ENCODE measurements around the gene SEC31B. TPM values are rescaled to one million over a fixed set of nuclear protein-coding genes. Genes with fewer than 3 reads are reported as not detected.

Gene SEC31B
- total and polyA plus RNA-seq, 11 donors, result 1.9 to 11.5 (median 7.0) TPM

DNA sequence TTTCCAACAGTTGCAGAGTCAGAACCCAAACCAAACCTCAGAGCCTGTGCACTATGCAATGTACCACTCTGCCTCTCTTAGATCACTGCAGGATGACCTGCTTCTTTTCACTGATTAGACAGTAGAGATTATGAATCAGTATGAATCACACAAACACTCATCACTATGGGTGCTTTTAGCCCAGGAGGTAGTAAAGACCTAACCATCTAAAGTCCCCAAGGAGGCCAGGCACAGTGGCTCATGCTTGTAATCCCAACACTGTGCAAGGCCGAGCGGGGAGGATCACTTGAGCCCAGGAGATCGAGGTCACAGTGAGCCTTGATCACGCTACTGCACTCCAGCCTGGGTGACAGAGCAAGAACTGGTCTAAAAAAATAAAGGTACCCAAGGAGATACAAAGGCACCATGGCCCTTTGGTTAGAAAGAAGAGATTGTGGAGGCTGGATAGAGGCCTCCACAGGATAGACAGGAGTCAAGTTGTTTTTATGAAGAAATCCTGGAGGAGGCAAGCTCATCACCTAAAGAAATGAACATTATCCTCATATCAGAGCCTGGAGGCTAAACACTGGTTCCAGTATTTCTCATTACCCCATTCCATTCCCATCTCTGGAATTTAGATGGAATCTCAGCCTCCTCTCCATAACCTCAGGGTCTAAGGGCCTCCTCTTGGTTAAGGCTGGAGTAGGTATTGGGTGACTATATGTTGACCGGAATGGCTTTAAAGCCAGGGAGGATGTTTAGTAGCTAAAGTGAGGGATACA lies 12.9 kb downstream of the SEC31B start:
- TF ChIP-seq, protein P1, sequence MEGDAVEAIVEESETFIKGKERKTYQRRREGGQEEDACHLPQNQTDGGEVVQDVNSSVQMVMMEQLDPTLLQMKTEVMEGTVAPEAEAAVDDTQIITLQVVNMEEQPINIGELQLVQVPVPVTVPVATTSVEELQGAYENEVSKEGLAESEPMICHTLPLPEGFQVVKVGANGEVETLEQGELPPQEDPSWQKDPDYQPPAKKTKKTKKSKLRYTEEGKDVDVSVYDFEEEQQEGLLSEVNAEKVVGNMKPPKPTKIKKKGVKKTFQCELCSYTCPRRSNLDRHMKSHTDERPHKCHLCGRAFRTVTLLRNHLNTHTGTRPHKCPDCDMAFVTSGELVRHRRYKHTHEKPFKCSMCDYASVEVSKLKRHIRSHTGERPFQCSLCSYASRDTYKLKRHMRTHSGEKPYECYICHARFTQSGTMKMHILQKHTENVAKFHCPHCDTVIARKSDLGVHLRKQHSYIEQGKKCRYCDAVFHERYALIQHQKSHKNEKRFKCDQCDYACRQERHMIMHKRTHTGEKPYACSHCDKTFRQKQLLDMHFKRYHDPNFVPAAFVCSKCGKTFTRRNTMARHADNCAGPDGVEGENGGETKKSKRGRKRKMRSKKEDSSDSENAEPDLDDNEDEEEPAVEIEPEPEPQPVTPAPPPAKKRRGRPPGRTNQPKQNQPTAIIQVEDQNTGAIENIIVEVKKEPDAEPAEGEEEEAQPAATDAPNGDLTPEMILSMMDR (IDR thresholded peaks at IDR 0.05), result no peak
- no peak for TF ChIP-seq POLR2A (IDR thresholded peaks at IDR 0.05)
- no peaks in the 10 kb centered on the region for H3K27me3 ChIP-seq
- 94 to 98% (median 97%) methylated on average over 5 of the region's 5 CpGs for WGBS, 4 donors
- peaks cover 0 to 84% (median 52%) of the 10 kb centered on the region in 9 donors for H3K36me3 ChIP-seq
- H3K27ac ChIP-seq, result no peak overlapping the region
- H3K9me3 ChIP-seq, result no peaks in the 10 kb centered on the region
- no peak for ATAC-seq
- intact Hi-C loops (cut with DNase I), result loop anchor here in 2 of 10 donors (5.0 to 10.0 kb wide), 2 partner anchors 74 to 172 kb away; partner anchors contain the start of gene PKD2L1 (in 1 of the 2)
- H3K4me3 ChIP-seq, result no peak overlapping the region
- no peak for DNase-seq
- peaks cover 0 to 20% (median 0%) of the 10 kb centered on the region in 12 donors for H3K4me1 ChIP-seq

DNA sequence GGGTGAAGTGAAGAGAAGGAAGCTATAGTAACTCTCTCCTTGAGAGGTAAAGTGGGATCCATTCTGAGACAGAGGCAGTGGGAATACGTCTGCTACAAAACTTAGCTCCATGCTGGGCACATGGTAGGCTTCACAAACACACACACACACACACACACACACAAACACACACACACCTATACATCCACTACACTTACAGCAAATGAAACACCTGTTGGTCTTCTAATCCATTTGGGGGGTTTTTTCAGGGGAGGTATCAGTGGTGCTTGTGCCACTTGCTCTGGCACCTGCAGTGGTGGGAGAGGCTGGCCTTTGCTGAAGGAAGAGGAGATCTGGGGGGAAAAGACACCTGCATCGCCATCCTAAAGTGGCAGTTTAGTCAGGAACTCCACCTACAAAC lies 14.5 kb downstream of the SEC31B start:
- 94 to 99% (median 94%) methylated on average over 2 of the region's 2 CpGs for WGBS, 4 donors
- Histone ChIP-seq H3K4me3 (no peak overlapping the region), H3K9me3 (no peaks in the 10 kb centered on the region), H3K27me3 (no peaks in the 10 kb centered on the region), H3K36me3 (peaks cover 0 to 84% (median 60%) of the 10 kb centered on the region in 9 donors), H3K27ac (no peak overlapping the region), H3K4me1 (peaks cover 0 to 9% (median 0%) of the 10 kb centered on the region in 12 donors)
- ATAC-seq, result no peak
- no peak for DNase-seq
- intact Hi-C loops (cut with DNase I), result loop anchor here in 2 of 10 donors (5.0 to 10.0 kb wide), 2 partner anchors 73 to 170 kb away; partner anchors contain the start of gene PKD2L1 (in 1 of the 2)
- TF ChIP-seq POLR2A (IDR thresholded peaks at IDR 0.05), result no peak
- TF ChIP-seq, protein P1 (IDR thresholded peaks at IDR 0.05), result no peak

DNA sequence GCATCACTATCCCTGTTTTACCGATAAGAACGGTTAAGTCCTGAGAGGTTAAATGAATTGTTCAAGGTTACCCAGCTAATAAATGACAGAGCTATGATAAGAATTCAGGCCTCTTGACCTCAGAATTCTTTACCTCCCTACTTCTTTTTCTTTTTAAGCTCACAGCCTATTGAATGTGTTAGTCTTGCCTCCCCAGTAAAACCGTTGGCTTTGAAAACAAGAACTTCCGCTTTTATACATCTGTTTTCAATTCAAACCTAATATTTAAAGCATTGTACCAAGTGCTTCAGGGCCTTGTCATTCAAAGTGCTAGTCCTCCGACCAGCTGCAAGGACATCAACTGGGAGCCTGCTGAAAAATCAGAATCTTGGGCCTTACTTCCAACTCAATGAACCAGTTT lies 15.6 kb downstream of the SEC31B start:
- Histone ChIP-seq H3K27me3 (no peaks in the 10 kb centered on the region), H3K4me1 (no peaks in the 10 kb centered on the region), H3K4me3 (no peak overlapping the region), H3K27ac (no peak overlapping the region), H3K9me3 (no peaks in the 10 kb centered on the region), H3K36me3 (peaks cover under 1 to 87% (median 70%) of the 10 kb centered on the region in 9 donors)
- intact Hi-C loops (cut with DNase I), result loop anchor here in 1 of 10 donors (10.0 kb wide), 1 partner anchor 169 kb away; the partner anchor contains the start of gene PKD2L1
- WGBS, 4 donors, result 70 to 73% (median 72%) methylated on average over 5 of the region's 5 CpGs
- DNase-seq (no peak), ATAC-seq (no peak)
- TF ChIP-seq POLR2A (IDR thresholded peaks at IDR 0.05), result no peak
- TF ChIP-seq, protein P1 (IDR thresholded peaks at IDR 0.05), result no peak

DNA sequence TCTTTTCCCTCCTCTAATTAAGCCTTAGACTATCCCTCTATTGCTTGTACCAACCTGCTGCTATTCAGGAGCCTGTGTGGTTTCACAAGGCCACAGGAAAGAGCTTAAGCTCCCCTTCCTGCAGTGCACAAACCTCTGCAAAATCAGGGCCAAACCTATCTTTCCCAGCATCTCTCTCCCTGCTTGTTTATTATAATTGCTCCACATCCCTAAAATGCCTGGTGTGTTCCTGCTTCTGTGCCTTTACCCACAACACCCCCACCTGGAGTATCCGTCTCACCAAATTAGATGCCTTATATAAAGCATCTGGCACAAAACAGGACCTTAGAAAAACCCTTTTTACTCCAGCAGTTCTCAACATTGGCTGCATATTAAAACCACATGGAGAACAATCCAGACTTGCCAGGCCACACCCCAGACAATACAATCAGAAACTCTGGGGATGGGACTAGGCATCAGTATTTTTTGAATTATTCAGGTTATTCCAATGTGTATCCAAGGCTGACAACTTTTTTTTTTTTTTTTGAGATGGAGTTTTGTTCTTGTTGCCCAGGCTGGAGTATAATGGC lies 16.7 kb downstream of the SEC31B start:
- 90 to 98% (median 97%) methylated on average over 1 of the region's 1 CpG for WGBS, 4 donors

More for the DNA sequence above, 16.7 kb downstream of the SEC31B start:
- Histone ChIP-seq H3K27ac (no peak overlapping the region), H3K4me1 (no peaks in the 10 kb centered on the region), H3K27me3 (no peaks in the 10 kb centered on the region), H3K9me3 (no peaks in the 10 kb centered on the region), H3K36me3 (peaks cover 2 to 92% (median 76%) of the 10 kb centered on the region in 9 donors), H3K4me3 (no peak overlapping the region)
- TF ChIP-seq, protein P1 (IDR thresholded peaks at IDR 0.05), result no peak
- no peak for TF ChIP-seq POLR2A (IDR thresholded peaks at IDR 0.05)
- ATAC-seq, result no peak
- DNase-seq, result no peak
- intact Hi-C loops (cut with DNase I), result loop anchor here in 1 of 10 donors (10.0 kb wide), 1 partner anchor 168 kb away; the partner anchor contains the start of gene PKD2L1
